Peyer's patch (tissue), 4 donors: ENCODE data around the gene RUVBL1.

Source experiments
- CTCF ChIP-seq, 6 experiments: fragments of 450-650 bp in 4 of 6; fragments of 200-600 bp in 2 of 6; sonication (generic) in 1 of 6; IDR thresholded peaks; one replicate each; pipeline ENCODE4 v1.5.1; 2017 to 2019; ENCODE audit warnings: antibody characterized with exemption in 6 of 6, mild to moderate bottlenecking in 3 of 6, moderate library complexity in 1 of 6
- POLR2A ChIP-seq, 2 donors: fragments of 450-650 bp; IDR thresholded peaks; one replicate each; pipeline ENCODE4 v1.5.1; 2017; ENCODE audit warnings: antibody characterized with exemption in 2 of 2, mild to moderate bottlenecking in 2 of 2, moderate library complexity in 2 of 2

GRCh38 chr3:128167646-128167972, 44.0 kb upstream of the RUVBL1 start:
- TF ChIP-seq CTCF (IDR thresholded peaks at IDR 0.05): no peak
- TF ChIP-seq POLR2A (IDR thresholded peaks at IDR 0.05): no peak
